ENCODE measurements around the gene RALGPS1.

RALGPS1 gene

GRCh38 chr9:127198587-127198986 is 284.0 kb downstream of the RALGPS1 start:
- DNase-seq, result no peak

GRCh38 chr9:127199001-127199791 is 284.6 kb downstream of the RALGPS1 start:
- peak; percentile 24 for DNase-seq

- no peak for DNase-seq
These were observed 285.7 kb downstream of the RALGPS1 start for GRCh38 chr9:127200106-127200862.

- no peak for DNase-seq
These were observed 286.5 kb downstream of the RALGPS1 start for GRCh38 chr9:127201071-127201541.

GRCh38 chr9:127201731-127202130 is 287.1 kb downstream of the RALGPS1 start:
- no peak for DNase-seq

- DNase-seq, result no peak
These were observed 288.0 kb downstream of the RALGPS1 start for GRCh38 chr9:127202461-127203169.

- no peak for DNase-seq
These were observed 289.2 kb downstream of the RALGPS1 start for GRCh38 chr9:127203681-127204327.

- DNase-seq, result no peak
These were observed 290.3 kb downstream of the RALGPS1 start for GRCh38 chr9:127204771-127205470.

GRCh38 chr9:127205952-127206351 is 291.4 kb downstream of the RALGPS1 start:
- DNase-seq, result no peak

GRCh38 chr9:127206666-127207065 is 292.1 kb downstream of the RALGPS1 start:
- no peak for DNase-seq

- no peak for DNase-seq
These were observed 293.3 kb downstream of the RALGPS1 start for GRCh38 chr9:127207734-127208410.

GRCh38 chr9:127208416-127208815 is 293.8 kb downstream of the RALGPS1 start:
- no peak for DNase-seq

- DNase-seq, result no peak
These were observed 294.6 kb downstream of the RALGPS1 start for GRCh38 chr9:127209220-127209619.

- no peak for DNase-seq
These were observed 295.5 kb downstream of the RALGPS1 start for GRCh38 chr9:127209948-127210640.

GRCh38 chr9:127210851-127211730 is 296.5 kb downstream of the RALGPS1 start:
- no peak for DNase-seq

GRCh38 chr9:127211983-127212382 is 297.4 kb downstream of the RALGPS1 start:
- no peak for DNase-seq

GRCh38 chr9:127212453-127212852 is 297.9 kb downstream of the RALGPS1 start:
- no peak for DNase-seq

- no peak for DNase-seq
These were observed 299.3 kb downstream of the RALGPS1 start for GRCh38 chr9:127213859-127214258.

- DNase-seq, result no peak
These were observed 300.1 kb downstream of the RALGPS1 start for GRCh38 chr9:127214421-127215267.

All from NCI-H2227 treated with DMSO at 0.1 percent for 48 hours (cell line).